IMR-90 (cell line): ENCODE measurements around the gene UPB1. TPM values are rescaled to one million over a fixed set of nuclear protein-coding genes. Genes with fewer than 3 reads are reported as not detected.
A peak's percentile ranks its signal among the peaks of the same experiment; 100 is the strongest.

Experiments
- ATAC-seq: fragments of 200-7000 bp; cut with Tn5 transposase; 2 replicates; pipeline ENCODE4 v1.9.1; 2020; ENCODE audit warnings: low read depth, mild to moderate bottlenecking, moderate library complexity
- BruUV-seq: library from RNA; stranded (reverse); fragments of 400-500 nt; replicated peaks from 2 replicates; lab custom pipeline; 2021; lab: Mats Ljungman, UMichigan
- CTCF ChIA-PET: fragments of 300-600 bp; formaldehyde crosslinking; extraction: SDS; loops from one replicate; lab custom pipeline; 2021; ENCODE audit warnings: antibody characterized with exemption; lab: Yijun Ruan, JAX
- POLR2A ChIA-PET: fragments of 300-600 bp; sonication (Branson Sonifier 250); formaldehyde crosslinking; loops from one replicate; lab custom pipeline; 2022; ENCODE audit warnings: antibody characterized with exemption; ENCODE audit not compliant: unreplicated experiment; lab: Charles Lee
- DNase-seq: peaks from one replicate; pipeline ENCODE4 v3.0.0; 2013
- H2AFZ ChIP-seq: replicated peaks from 2 replicates; pipeline ENCODE3; 2013; ENCODE audit warnings: low read length, mild to moderate bottlenecking; ENCODE audit not compliant: poor library complexity
- H2AK5ac ChIP-seq: 2 replicates; pipeline ENCODE4 v1.6.1; 2013; ENCODE audit warnings: low read depth, low read length, inconsistent platforms
- H2AK9ac ChIP-seq: replicated peaks from 2 replicates; pipeline ENCODE3; 2013; ENCODE audit warnings: mild to moderate bottlenecking, low read depth, low read length, moderate library complexity; ENCODE audit not compliant: poor library complexity
- H2BK120ac ChIP-seq: 2 replicates; pipeline ENCODE4 v1.6.1; 2013; ENCODE audit warnings: low read depth, low read length, inconsistent platforms
- H2BK15ac ChIP-seq: 3 replicates; pipeline ENCODE4 v1.6.1; 2013; ENCODE audit warnings: low read depth, low read length, inconsistent platforms
- H2BK20ac ChIP-seq: 2 replicates; pipeline ENCODE4 v1.6.1; 2013; ENCODE audit warnings: low read depth, mild to moderate bottlenecking, inconsistent platforms, low read length, moderate library complexity
- H2BK5ac ChIP-seq: 2 replicates; pipeline ENCODE4 v1.6.1; 2013; ENCODE audit warnings: mild to moderate bottlenecking, low read depth, low read length, inconsistent platforms; ENCODE audit not compliant: poor library complexity, severe bottlenecking
- H3K14ac ChIP-seq: replicated peaks from 2 replicates; pipeline ENCODE4 v1.6.1; 2013; ENCODE audit warnings: low read depth, low read length, inconsistent platforms
- H3K18ac ChIP-seq: 2 replicates; pipeline ENCODE4 v1.6.1; 2013; ENCODE audit warnings: low read depth, low read length, control low read depth
- H3K23ac ChIP-seq: 2 replicates; pipeline ENCODE4 v1.6.1; 2013; ENCODE audit warnings: low read depth, low read length, inconsistent platforms
- H3K27ac ChIP-seq: 2 replicates; pipeline ENCODE4 v1.5.1; 2013; ENCODE audit warnings: mild to moderate bottlenecking, control low read depth, low read length; ENCODE audit not compliant: insufficient read depth
- H3K27me3 ChIP-seq: 2 replicates; pipeline ENCODE4 v1.6.1; 2013; ENCODE audit warnings: low read length; ENCODE audit not compliant: control insufficient read depth, insufficient read depth
- H3K36me3 ChIP-seq: 2 replicates; pipeline ENCODE4 v1.6.1; 2013; ENCODE audit warnings: low read length, mixed read lengths; ENCODE audit not compliant: control insufficient read depth, insufficient read depth
- H3K4ac ChIP-seq: 2 replicates; pipeline ENCODE4 v1.6.1; 2013; ENCODE audit warnings: low read depth, low read length, inconsistent platforms
- H3K4me1 ChIP-seq: 2 replicates; pipeline ENCODE4 v1.6.1; 2013; ENCODE audit warnings: low read length, mixed read lengths; ENCODE audit not compliant: control insufficient read depth, insufficient read depth
- H3K4me2 ChIP-seq: 2 replicates; pipeline ENCODE4 v1.6.1; 2013; ENCODE audit warnings: low read depth, mild to moderate bottlenecking, control low read depth, low read length, moderate library complexity
- H3K4me3 ChIP-seq: 2 replicates; pipeline ENCODE4 v1.5.1; 2013; ENCODE audit warnings: low read depth, mild to moderate bottlenecking, control low read depth, low read length, moderate library complexity; ENCODE audit not compliant: insufficient read depth
- H3K56ac ChIP-seq: 2 replicates; pipeline ENCODE4 v1.6.1; 2013; ENCODE audit warnings: low read length, inconsistent platforms; ENCODE audit not compliant: insufficient read depth; ENCODE audit errors: extremely low read depth
- H3K79me1 ChIP-seq, 2 experiments: 2 replicates each; pipeline ENCODE4 v1.6.1; 2013; ENCODE audit warnings: low read length in 2 of 2, inconsistent platforms in 1 of 2, low read depth in 1 of 2
- H3K9ac ChIP-seq: 2 replicates; pipeline ENCODE4 v1.6.1; 2013; ENCODE audit warnings: low read depth, low read length, control low read depth
- H3K9me1 ChIP-seq: 2 replicates; pipeline ENCODE4 v1.6.1; 2013; ENCODE audit warnings: low read length, inconsistent platforms; ENCODE audit not compliant: insufficient read depth
- H3K9me3 ChIP-seq: 2 replicates; pipeline ENCODE4 v1.6.1; 2013; ENCODE audit warnings: low read length; ENCODE audit not compliant: control insufficient read depth, insufficient read depth
- H4K20me1 ChIP-seq: 2 replicates; pipeline ENCODE4 v1.6.1; 2013; ENCODE audit warnings: low read length, inconsistent platforms; ENCODE audit not compliant: insufficient read depth
- H4K5ac ChIP-seq: 2 replicates; pipeline ENCODE4 v1.6.1; 2013; ENCODE audit warnings: mild to moderate bottlenecking, low read depth, low read length, control low read depth
- H4K8ac ChIP-seq, 2 experiments: 2 replicates each; pipeline ENCODE4 v1.6.1; 2013; ENCODE audit warnings: low read depth in 2 of 2, low read length in 2 of 2, control low read depth in 1 of 2, inconsistent platforms in 1 of 2
- H4K91ac ChIP-seq: 2 replicates; pipeline ENCODE4 v1.6.1; 2013; ENCODE audit warnings: low read depth, low read length, inconsistent platforms; ENCODE audit not compliant: insufficient read depth
- BHLHE40 ChIP-seq: fragments of 150-350 bp; IDR thresholded peaks from 2 replicates; pipeline ENCODE4 v1.6.1; 2016; ENCODE audit warnings: mild to moderate bottlenecking, low read depth, low read length
- CEBPB ChIP-seq: IDR thresholded peaks from 2 replicates; pipeline ENCODE4 v1.6.1; 2012; ENCODE audit warnings: low read depth, low read length, improper control_type of control experiment
- CHD1 ChIP-seq: IDR thresholded peaks from 2 replicates; pipeline ENCODE4 v1.6.1; 2012; ENCODE audit warnings: low read depth, low read length, improper control_type of control experiment
- FOS ChIP-seq: fragments of 150-350 bp; IDR thresholded peaks from 2 replicates; pipeline ENCODE4 v1.6.1; 2016; ENCODE audit warnings: low read depth, low read length
- MAZ ChIP-seq: IDR thresholded peaks from 2 replicates; pipeline ENCODE4 v1.6.1; 2012; ENCODE audit warnings: low read depth, mild to moderate bottlenecking, low read length, improper control_type of control experiment, moderate library complexity, borderline replicate concordance
- MXI1 ChIP-seq: IDR thresholded peaks from 2 replicates; pipeline ENCODE4 v1.6.1; 2012; ENCODE audit warnings: low read depth, mild to moderate bottlenecking, low read length, moderate library complexity, borderline replicate concordance
- NFE2L2 ChIP-seq: fragments of 150-350 bp; IDR thresholded peaks from 2 replicates; pipeline ENCODE4 v1.6.1; 2016; ENCODE audit warnings: low read depth, mild to moderate bottlenecking, low read length
- RAD21 ChIP-seq: IDR thresholded peaks from 2 replicates; pipeline ENCODE4 v1.6.1; 2012; ENCODE audit warnings: low read length, improper control_type of control experiment
- RCOR1 ChIP-seq: IDR thresholded peaks from 2 replicates; pipeline ENCODE4 v1.6.1; 2012; ENCODE audit warnings: mild to moderate bottlenecking, low read length, improper control_type of control experiment; ENCODE audit not compliant: insufficient replicate concordance
- SMC3 ChIP-seq: fragments of 150-350 bp; IDR thresholded peaks from 2 replicates; pipeline ENCODE4 v1.6.1; 2016; ENCODE audit warnings: low read depth, mild to moderate bottlenecking, antibody characterized with exemption, low read length, moderate library complexity
- WGBS, 2 experiments: methylation state at CpG; one replicate each; pipeline versions ENCODE4 v1.1.5 to v1.1.7; 2013; ENCODE audit warnings: missing lambda C conversion rate in 2 of 2; ENCODE audit not compliant: insufficient read length in 1 of 2; ENCODE audit errors: extremely low coverage in 2 of 2; 5-methylcytosine and 5-hydroxymethylcytosine counted together
- dilution Hi-C: fragments of 300-500 bp; cut with HindIII; formaldehyde crosslinking; loops from one replicate; pipeline ENCODE4 v1.14.3; 2018; ENCODE audit warnings: low sequenced_read_pairs; ENCODE audit not compliant: unreplicated experiment
- in situ Hi-C: fragments of 300-500 bp; cut with MboI; formaldehyde crosslinking; loops from 3 replicates; pipeline ENCODE4 v1.14.3; 2019; ENCODE audit warnings: low sequenced_read_pairs, inconsistent platforms, mixed read lengths
- intact Hi-C: fragments of 100-400 bp; cut with micrococcal nuclease; formaldehyde crosslinking; loops from 2 replicates; pipeline ENCODE4 v1.10.0; 2022
- polyA plus RNA-seq, 3 experiments: library from polyadenylated mRNA; depleted of rRNA; stranded (reverse); fragments of >200 nt; gene quantifications; 2 replicates each; pipeline ENCODE4 v1.2.3, GENCODE V29; 2012; ENCODE audit warnings: low replicate concordance in 1 of 3
- total RNA-seq: library from RNA; depleted of rRNA; stranded (reverse); fragments of >200 nt; gene quantifications from 2 replicates; pipeline ENCODE4 v1.2.3, GENCODE V29; 2012
- TF ChIP-seq, protein P1 (sequence below): fragments of 150-350 bp; IDR thresholded peaks from 2 replicates; pipeline ENCODE4 v1.6.1; 2017; ENCODE audit warnings: mild to moderate bottlenecking, antibody characterized with exemption, low read length, low read depth
- TF ChIP-seq, protein P2 (sequence below): conservative IDR thresholded peaks from 2 replicates; pipeline ENCODE4 v1.5.1; 2012; ENCODE audit warnings: mild to moderate bottlenecking, low read depth, low read length, improper control_type of control experiment
- TF ChIP-seq, protein P3 (sequence below): fragments of 150-350 bp; IDR thresholded peaks from 2 replicates; pipeline ENCODE4 v1.6.1; 2016; ENCODE audit warnings: low read depth, mild to moderate bottlenecking, low read length, moderate library complexity, borderline replicate concordance

Gene UPB1
- total and polyA plus RNA-seq, 2 of the 4 experiments (the other 2 are of a cell fraction), result under 0.01 to 0.02 TPM

DNA sequence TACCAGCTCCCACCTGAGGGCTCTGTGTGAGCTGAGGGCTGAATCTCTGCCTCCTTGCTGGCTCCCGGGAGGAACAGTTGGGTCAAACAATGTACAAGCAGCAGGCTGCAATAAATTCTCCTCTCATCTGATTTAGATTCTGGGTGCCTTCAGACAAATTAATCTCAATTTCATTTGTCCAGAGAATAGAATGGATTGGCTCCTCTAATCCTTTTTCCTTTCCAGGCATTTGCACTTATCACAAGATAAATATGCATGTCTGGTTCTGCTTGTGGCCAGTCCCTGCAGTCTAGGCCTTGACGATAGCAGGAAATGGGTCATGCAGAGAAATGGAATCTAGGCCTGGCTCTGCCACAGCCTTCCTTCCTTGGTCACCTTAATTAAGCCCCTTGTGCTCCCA lies 28.7 kb downstream of the UPB1 start:
- WGBS, 2 experiments, result 40% methylated on average over 2 of the region's 2 CpGs; no CpG with 5 or more reads in 1 of the 2 experiments
- H2BK20ac ChIP-seq, result peak overlapping the region; percentile 78; the same call in 1 of the 2 replicates
- H3K4ac ChIP-seq, result peak overlapping the region; percentile 49
- intact Hi-C loops, result no loop called here
- H3K4me1 ChIP-seq, result peaks cover 2% of the 10 kb centered on the region; the same call in 1 of the 2 replicates
- no peak overlapping the region for H3K4me2 ChIP-seq
- no peak overlapping the region for H2BK120ac ChIP-seq
- peak overlapping the region in 1 of 2 experiments; percentile 71; a peak in 1 of 4 replicates for H4K8ac ChIP-seq
- H3K79me1 ChIP-seq, result no peaks in the 10 kb centered on the region
- DNase-seq (peak; percentile 59), ATAC-seq (peak; percentile 38; the same call in 1 of the 2 replicates)
- H3K9ac ChIP-seq, result no peak overlapping the region
- H4K5ac ChIP-seq, result peak overlapping the region; percentile 34; the same call in 1 of the 2 replicates
- peak overlapping the region; percentile 20 for H2BK5ac ChIP-seq
- H3K56ac ChIP-seq, result no peak overlapping the region
- no TSS peak for BruUV-seq
- H3K18ac ChIP-seq, result no peak overlapping the region
- no peak overlapping the region for H3K4me3 ChIP-seq
- H2AK9ac ChIP-seq, result peak overlapping the region; percentile 67
- dilution Hi-C loops, result no loop called here
- no peaks in the 10 kb centered on the region for H3K36me3 ChIP-seq
- peak overlapping the region; percentile 81 for H2AFZ ChIP-seq
- no peaks in the 10 kb centered on the region for H4K20me1 ChIP-seq
- no peak overlapping the region for H3K27ac ChIP-seq
- H3K23ac ChIP-seq, result no peak overlapping the region
- POLR2A ChIA-PET, result no interaction called here
- H3K9me1 ChIP-seq, result 0 out of 2 replicates have a peak, but pooled peaks cover 3% of the 10 kb centered on the region
- CTCF ChIA-PET, result interaction anchor here (2.4 kb wide), 1 partner anchor 201 kb away, joined by 7 read pairs; no protein-coding TSS in a partner anchor
- 0 out of 2 replicates have a peak overlapping the region, but pooled peaks have one; percentile 21 for H4K91ac ChIP-seq
- in situ Hi-C loops, result loop anchor here (5.0 kb wide), 1 partner anchor 202 kb away; no protein-coding TSS in a partner anchor
- TF ChIP-seq RAD21 (no peak), FOS (no peak), SMC3 (no peak), MAZ (no peak), CHD1 (no peak), BHLHE40 (no peak), NFE2L2 (no peak), RCOR1 (no peak), CEBPB (no peak), MXI1 (no peak)
- TF ChIP-seq, protein P1, sequence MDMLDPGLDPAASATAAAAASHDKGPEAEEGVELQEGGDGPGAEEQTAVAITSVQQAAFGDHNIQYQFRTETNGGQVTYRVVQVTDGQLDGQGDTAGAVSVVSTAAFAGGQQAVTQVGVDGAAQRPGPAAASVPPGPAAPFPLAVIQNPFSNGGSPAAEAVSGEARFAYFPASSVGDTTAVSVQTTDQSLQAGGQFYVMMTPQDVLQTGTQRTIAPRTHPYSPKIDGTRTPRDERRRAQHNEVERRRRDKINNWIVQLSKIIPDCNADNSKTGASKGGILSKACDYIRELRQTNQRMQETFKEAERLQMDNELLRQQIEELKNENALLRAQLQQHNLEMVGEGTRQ, result no peak
- TF ChIP-seq, protein P2, sequence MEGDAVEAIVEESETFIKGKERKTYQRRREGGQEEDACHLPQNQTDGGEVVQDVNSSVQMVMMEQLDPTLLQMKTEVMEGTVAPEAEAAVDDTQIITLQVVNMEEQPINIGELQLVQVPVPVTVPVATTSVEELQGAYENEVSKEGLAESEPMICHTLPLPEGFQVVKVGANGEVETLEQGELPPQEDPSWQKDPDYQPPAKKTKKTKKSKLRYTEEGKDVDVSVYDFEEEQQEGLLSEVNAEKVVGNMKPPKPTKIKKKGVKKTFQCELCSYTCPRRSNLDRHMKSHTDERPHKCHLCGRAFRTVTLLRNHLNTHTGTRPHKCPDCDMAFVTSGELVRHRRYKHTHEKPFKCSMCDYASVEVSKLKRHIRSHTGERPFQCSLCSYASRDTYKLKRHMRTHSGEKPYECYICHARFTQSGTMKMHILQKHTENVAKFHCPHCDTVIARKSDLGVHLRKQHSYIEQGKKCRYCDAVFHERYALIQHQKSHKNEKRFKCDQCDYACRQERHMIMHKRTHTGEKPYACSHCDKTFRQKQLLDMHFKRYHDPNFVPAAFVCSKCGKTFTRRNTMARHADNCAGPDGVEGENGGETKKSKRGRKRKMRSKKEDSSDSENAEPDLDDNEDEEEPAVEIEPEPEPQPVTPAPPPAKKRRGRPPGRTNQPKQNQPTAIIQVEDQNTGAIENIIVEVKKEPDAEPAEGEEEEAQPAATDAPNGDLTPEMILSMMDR, result no peak
- TF ChIP-seq, protein P3, sequence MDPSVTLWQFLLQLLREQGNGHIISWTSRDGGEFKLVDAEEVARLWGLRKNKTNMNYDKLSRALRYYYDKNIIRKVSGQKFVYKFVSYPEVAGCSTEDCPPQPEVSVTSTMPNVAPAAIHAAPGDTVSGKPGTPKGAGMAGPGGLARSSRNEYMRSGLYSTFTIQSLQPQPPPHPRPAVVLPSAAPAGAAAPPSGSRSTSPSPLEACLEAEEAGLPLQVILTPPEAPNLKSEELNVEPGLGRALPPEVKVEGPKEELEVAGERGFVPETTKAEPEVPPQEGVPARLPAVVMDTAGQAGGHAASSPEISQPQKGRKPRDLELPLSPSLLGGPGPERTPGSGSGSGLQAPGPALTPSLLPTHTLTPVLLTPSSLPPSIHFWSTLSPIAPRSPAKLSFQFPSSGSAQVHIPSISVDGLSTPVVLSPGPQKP, result no peak
- H2AK5ac ChIP-seq, result no peak overlapping the region
- peak overlapping the region; percentile 80; the same call in 1 of the 2 replicates for H3K14ac ChIP-seq
- H3K9me3 ChIP-seq, result no peaks in the 10 kb centered on the region
- H3K27me3 ChIP-seq, result peaks cover 1% of the 10 kb centered on the region; the same call in 1 of the 2 replicates
- H2BK15ac ChIP-seq, result no peak overlapping the region
